Thyroid gland (tissue), 4 donors: ENCODE results near the gene CLMN. TPM values are rescaled to one million over a fixed set of nuclear protein-coding genes. Genes with fewer than 3 reads are reported as not detected.

Experiments used
- DNase-seq, 2 donors: peaks; one replicate each; pipeline ENCODE4 v3.0.0-alpha.2; 2019
- H3K27ac ChIP-seq, 3 donors: fragments of 200-600 bp; sonication (generic); 1 replicate in 2 of 3; 2 replicates in 1 of 3; pipeline ENCODE4 v1.5.1; 2016 to 2019; ENCODE audit warnings: mild to moderate bottlenecking in 1 of 3, moderate library complexity in 1 of 3
- H3K27me3 ChIP-seq: fragments of 200-600 bp; sonication (generic); one replicate; pipeline ENCODE4 v1.5.1; 2019
- H3K36me3 ChIP-seq, 2 donors: fragments of 200-600 bp; sonication (generic); one replicate each; pipeline ENCODE4 v1.5.1; 2016 to 2019
- H3K4me1 ChIP-seq, 2 donors: fragments of 200-600 bp; sonication (generic); one replicate each; pipeline ENCODE4 v1.5.1; 2017 to 2019
- H3K4me3 ChIP-seq, 3 donors: fragments of 200-600 bp; sonication (generic); replicated peaks in 1 of 3; 1 replicate in 2 of 3; 2 replicates in 1 of 3; pipeline ENCODE4 v1.5.1; 2016; ENCODE audit warnings: mild to moderate bottlenecking in 1 of 3
- H3K9me3 ChIP-seq: fragments of 200-600 bp; sonication (generic); one replicate; pipeline ENCODE4 v1.5.1; 2017
- CTCF ChIP-seq, 6 experiments: fragments of 200-600 bp in 3 of 6; fragments of 450-650 bp in 3 of 6; sonication (generic) in 3 of 6; IDR thresholded peaks; one replicate each; pipeline ENCODE4 v1.5.1; 2016 to 2019; ENCODE audit warnings: antibody characterized with exemption in 6 of 6, mild to moderate bottlenecking in 2 of 6, inconsistent platforms in 1 of 6, moderate library complexity in 1 of 6
- POLR2A ChIP-seq, 2 donors: fragments of 450-650 bp; IDR thresholded peaks; one replicate each; pipeline ENCODE4 v1.6.1; 2017; ENCODE audit warnings: antibody characterized with exemption in 2 of 2, mild to moderate bottlenecking in 2 of 2, moderate library complexity in 1 of 2
- WGBS, 2 donors: methylation state at CpG; one replicate each; pipeline ENCODE4 v1.1.5; 2017; 5-methylcytosine and 5-hydroxymethylcytosine counted together
- intact Hi-C: fragments of 100-400 bp; cut with DNase I; formaldehyde crosslinking; loops from one replicate; pipeline ENCODE4 v1.15.1; 2023
- total RNA-seq, 4 donors: library from RNA; depleted of rRNA; stranded (reverse); fragments of >200 nt; gene quantifications; one replicate each; pipeline ENCODE4 v1.2.3, GENCODE V29; 2016

Gene CLMN
- total RNA-seq, 4 donors from 2014 or later, result 15.3 to 29.9 (median 17.8) TPM

- peak; percentile 45 to 46 for DNase-seq
- Histone ChIP-seq H3K4me1 (peaks cover 34 to 56% of the 10 kb centered on the region in 2 donors), H3K27ac (peak overlapping the region in 2 of 3 donors; percentile 50 to 77), H3K4me3 (no peak overlapping the region), H3K27me3 (no peaks in the 10 kb centered on the region), H3K36me3 (no peaks in the 10 kb centered on the region), H3K9me3 (no peaks in the 10 kb centered on the region)
- TF ChIP-seq CTCF (IDR thresholded peaks at IDR 0.05) (no peak), POLR2A (IDR thresholded peaks at IDR 0.05) (no peak)
- intact Hi-C loops, result no loop called here
- 29 to 37% methylated on average over 5 of the region's 5 CpGs for WGBS, 2 donors
Observed at GRCh38 chr14:95137804-95138167, 181.9 kb downstream of the CLMN start.

GRCh38 chr14:95137164-95137803 is 182.4 kb downstream of the CLMN start:
- H3K4me3 ChIP-seq, result no peak overlapping the region
- no peak for TF ChIP-seq POLR2A (IDR thresholded peaks at IDR 0.05)
- no peak for TF ChIP-seq CTCF (IDR thresholded peaks at IDR 0.05)
- no peaks in the 10 kb centered on the region for H3K27me3 ChIP-seq
- DNase-seq, result no peak
- H3K4me1 ChIP-seq, result peaks cover 34 to 56% of the 10 kb centered on the region in 2 donors
- no peaks in the 10 kb centered on the region for H3K36me3 ChIP-seq
- intact Hi-C loops, result no loop called here
- peak overlapping the region in 2 of 3 donors; percentile 50 to 77 for H3K27ac ChIP-seq
- no peaks in the 10 kb centered on the region for H3K9me3 ChIP-seq

DNA sequence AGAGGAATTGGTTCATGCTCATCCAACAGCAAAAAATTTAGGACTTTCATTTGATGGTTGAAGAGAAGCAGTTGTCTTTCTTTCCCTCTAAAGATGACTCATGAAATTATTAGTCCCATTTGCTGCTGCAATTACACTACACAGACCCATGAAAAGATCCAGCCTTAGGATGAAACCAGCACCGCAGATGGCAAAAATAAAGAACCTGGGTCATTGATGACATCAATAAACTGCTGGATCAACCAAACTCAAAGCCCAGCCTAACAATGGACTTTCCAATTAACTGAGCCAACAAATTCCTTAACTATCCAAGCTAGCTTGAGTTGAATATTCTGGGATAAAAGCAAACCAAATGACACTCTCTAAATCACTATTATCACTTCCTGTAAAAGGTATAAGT is 183.1 kb downstream of the CLMN start:
- intact Hi-C loops, result no loop called here
- H3K27ac ChIP-seq, result peak overlapping the region in 1 of 3 donors; percentile 50
- no peak overlapping the region for H3K4me3 ChIP-seq
- no peak for TF ChIP-seq CTCF (IDR thresholded peaks at IDR 0.05)
- TF ChIP-seq POLR2A (IDR thresholded peaks at IDR 0.05), result no peak
- H3K27me3 ChIP-seq, result no peaks in the 10 kb centered on the region
- no peaks in the 10 kb centered on the region for H3K9me3 ChIP-seq
- H3K36me3 ChIP-seq, result no peaks in the 10 kb centered on the region
- 96% methylated on average over 1 of the region's 1 CpG for WGBS, 2 donors
- H3K4me1 ChIP-seq, result peaks cover 34 to 52% of the 10 kb centered on the region in 2 donors
- no peak for DNase-seq

DNA sequence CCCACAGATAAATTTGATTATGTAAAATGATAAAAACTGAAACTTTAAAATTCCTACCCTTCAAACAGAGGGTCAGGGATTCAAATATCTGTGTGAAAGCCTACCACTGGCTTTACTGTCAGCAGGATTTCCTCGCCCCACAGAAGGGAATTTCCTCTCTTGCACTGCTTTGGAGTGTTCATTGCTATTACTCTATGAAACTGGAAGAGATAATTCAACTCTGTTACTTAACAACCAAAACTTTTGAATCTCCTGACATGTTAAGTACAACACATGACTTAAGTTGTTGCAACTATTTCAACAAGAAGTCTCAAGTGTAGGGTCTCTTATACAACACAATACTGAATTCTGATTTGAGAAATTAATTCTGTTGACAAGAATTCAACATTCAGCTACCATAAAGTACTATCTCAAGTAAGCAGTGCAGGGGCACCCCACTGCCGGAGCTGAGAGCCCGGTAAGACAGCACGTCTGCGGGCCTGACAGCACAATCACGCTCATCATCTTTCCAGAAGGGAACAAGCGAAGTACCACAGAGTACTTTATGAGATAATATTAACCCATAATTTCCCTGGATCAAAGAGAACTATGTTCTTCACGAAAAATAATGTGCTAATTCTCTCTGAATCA is 185.3 kb downstream of the CLMN start:
- peaks cover 23 to 30% of the 10 kb centered on the region in 2 donors for H3K4me1 ChIP-seq
- 81 to 86% methylated on average over 8 of the region's 8 CpGs for WGBS, 2 donors
- DNase-seq, result no peak
- peaks cover 0 to 6% of the 10 kb centered on the region in 2 donors for H3K36me3 ChIP-seq
- no peak overlapping the region for H3K4me3 ChIP-seq
- intact Hi-C loops, result no loop called here
- H3K27me3 ChIP-seq, result no peaks in the 10 kb centered on the region
- H3K27ac ChIP-seq, result peak overlapping the region in 2 of 3 donors; percentile 15 to 25
- no peaks in the 10 kb centered on the region for H3K9me3 ChIP-seq
- TF ChIP-seq POLR2A (IDR thresholded peaks at IDR 0.05) (no peak), CTCF (IDR thresholded peaks at IDR 0.05) (no peak)

DNA sequence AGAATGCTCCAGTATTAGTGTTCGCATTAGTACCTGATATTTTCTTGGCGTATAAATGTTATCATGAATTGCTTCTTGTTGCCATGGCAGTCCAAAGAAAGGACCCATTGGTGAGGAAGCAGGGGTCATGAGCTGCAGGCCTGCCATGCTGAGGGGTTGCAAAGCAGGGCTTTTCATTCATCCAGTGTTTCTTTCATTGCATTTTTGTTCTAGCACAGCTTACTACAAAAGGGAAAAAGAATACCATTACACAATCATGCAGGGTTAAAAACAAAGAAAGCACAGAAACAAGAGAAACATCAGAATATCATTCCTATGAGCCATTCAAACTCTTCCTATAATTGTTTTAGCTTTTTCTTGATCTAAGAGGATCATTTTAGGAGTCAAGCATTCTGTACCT is 186.4 kb downstream of the CLMN start:
- no peak for DNase-seq
- Histone ChIP-seq H3K27ac (no peak overlapping the region), H3K36me3 (peaks cover 0 to 8% of the 10 kb centered on the region in 2 donors), H3K27me3 (no peaks in the 10 kb centered on the region), H3K4me1 (peaks cover 21 to 22% of the 10 kb centered on the region in 2 donors), H3K4me3 (no peak overlapping the region), H3K9me3 (no peaks in the 10 kb centered on the region)
- no peak for TF ChIP-seq CTCF (IDR thresholded peaks at IDR 0.05)
- TF ChIP-seq POLR2A (IDR thresholded peaks at IDR 0.05), result no peak
- intact Hi-C loops, result no loop called here
- 89 to 98% methylated on average over 2 of the region's 2 CpGs for WGBS, 2 donors
